Measurements from ENCODE around the gene B3GNT3. TPM values are rescaled to one million over a fixed set of nuclear protein-coding genes. Genes with fewer than 3 reads are reported as not detected.

B3GNT3 gene
- total and polyA plus RNA-seq, 9 of the 15 experiments (the other 6 are each of a cell fraction or from before 2014, with no cell fraction given) = 0.06 to 0.11 (median 0.07) TPM; not detected in 6

DNA sequence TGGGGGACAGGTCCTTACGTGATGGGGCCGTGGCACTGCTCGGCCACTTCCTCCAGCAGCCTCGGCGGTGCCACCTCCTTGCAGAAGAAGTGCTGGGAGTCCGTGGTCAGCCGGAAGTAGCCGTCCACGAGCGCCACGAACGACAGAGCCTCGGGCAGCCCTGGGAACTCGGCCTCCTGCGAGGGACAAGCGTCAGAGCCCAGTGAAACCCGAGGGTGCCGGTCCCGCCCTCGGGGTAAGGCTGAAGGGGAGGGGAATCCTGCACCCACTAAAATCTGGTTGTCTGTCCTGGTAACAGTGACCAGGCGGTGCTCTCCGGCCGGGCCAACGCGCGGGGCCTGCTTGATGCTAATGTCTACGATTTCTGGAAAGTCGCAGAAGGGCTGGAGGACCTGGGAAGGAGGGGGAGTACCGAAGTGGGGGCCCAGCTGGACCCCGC is 46.5 kb downstream of the B3GNT3 start:
- DNase-seq (ENCODE audit: extremely low read depth in 1 of 4, low spot score in 3 of 4) = no peak
- Histone ChIP-seq H4K20me1 (replicated peaks; ENCODE audit: control insufficient read depth, insufficient read depth, low read length) (no peaks in the 10 kb centered on the region), H3K9ac (ENCODE audit: insufficient read depth in 1 of 2, low read depth in 2 of 2, low read length in 2 of 2) (peak overlapping the region in 1 of 2 experiments; percentile 88; a peak in 3 of 4 replicates), H3K4me1 (replicated peaks in 1 of 2; ENCODE audit: control insufficient read depth in 2 of 2, insufficient read depth in 2 of 2, low read length in 2 of 2) (peaks cover 0 to 39% of the 10 kb centered on the region in 2 experiments; a peak in 3 of 5 replicates), H3K79me2 (ENCODE audit: control insufficient read depth, insufficient read depth, low read length) (peaks cover 10% of the 10 kb centered on the region; the same call in 2 of the 3 replicates), H3K9me3 (replicated peaks; ENCODE audit: control insufficient read depth, insufficient read depth, low read depth, low read length) (no peaks in the 10 kb centered on the region), H2AFZ (ENCODE audit: low read depth, low read length) (peak overlapping the region; percentile 96), H3K27ac (ENCODE audit: extremely low read depth, low read depth, low read length) (no peak overlapping the region), H3K36me3 (ENCODE audit: control insufficient read depth, insufficient read depth, low read length) (no peaks in the 10 kb centered on the region), H3K27me3 (ENCODE audit: control insufficient read depth in 2 of 2, insufficient read depth in 2 of 2, low read length in 2 of 2) (peaks cover 7 to 19% of the 10 kb centered on the region in 2 experiments; a peak in 3 of 5 replicates), H3K4me2 (ENCODE audit: insufficient read depth, low read length) (peak overlapping the region; percentile 84), H3K9me1 (ENCODE audit: control insufficient read depth, insufficient read depth, low read length) (peaks cover 4% of the 10 kb centered on the region), H3K4me3 (peak overlapping the region; percentile 58)
- POLR2A ChIA-PET = interaction anchor here (0.6 kb wide), 1 partner anchor 228 kb away, joined by 3 read pairs; no protein-coding TSS in a partner anchor
- ATAC-seq = peak; percentile 26
- BruUV-seq (replicated peaks) = no TSS peak
- CTCF ChIA-PET (ENCODE audit: low intra/inter-chr PET ratio) = no interaction called here
- intact Hi-C loops (cut with micrococcal nuclease) (no loop called here), in situ Hi-C loops (cut with MboI) (no loop called here)
- WGBS (ENCODE audit: insufficient coverage, low coverage, missing lambda C conversion rate) = 3% methylated on average over 29 of the region's 30 CpGs
- FAIRE-seq = peak; percentile 29
- 0 out of 2 replicates have a peak, but pooled peaks have one; percentile 7 for TF ChIP-seq SPI1 (IDR thresholded peaks at IDR 0.05; ENCODE audit: borderline replicate concordance, low read depth, low read length)
- TF ChIP-seq, protein P1, sequence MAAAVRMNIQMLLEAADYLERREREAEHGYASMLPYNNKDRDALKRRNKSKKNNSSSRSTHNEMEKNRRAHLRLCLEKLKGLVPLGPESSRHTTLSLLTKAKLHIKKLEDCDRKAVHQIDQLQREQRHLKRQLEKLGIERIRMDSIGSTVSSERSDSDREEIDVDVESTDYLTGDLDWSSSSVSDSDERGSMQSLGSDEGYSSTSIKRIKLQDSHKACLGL (CRISPR knock-in tag; IDR thresholded peaks at IDR 0.05; ENCODE audit: borderline replicate concordance, poor library complexity, severe bottlenecking) = no peak
- TF ChIP-seq, protein P2, sequence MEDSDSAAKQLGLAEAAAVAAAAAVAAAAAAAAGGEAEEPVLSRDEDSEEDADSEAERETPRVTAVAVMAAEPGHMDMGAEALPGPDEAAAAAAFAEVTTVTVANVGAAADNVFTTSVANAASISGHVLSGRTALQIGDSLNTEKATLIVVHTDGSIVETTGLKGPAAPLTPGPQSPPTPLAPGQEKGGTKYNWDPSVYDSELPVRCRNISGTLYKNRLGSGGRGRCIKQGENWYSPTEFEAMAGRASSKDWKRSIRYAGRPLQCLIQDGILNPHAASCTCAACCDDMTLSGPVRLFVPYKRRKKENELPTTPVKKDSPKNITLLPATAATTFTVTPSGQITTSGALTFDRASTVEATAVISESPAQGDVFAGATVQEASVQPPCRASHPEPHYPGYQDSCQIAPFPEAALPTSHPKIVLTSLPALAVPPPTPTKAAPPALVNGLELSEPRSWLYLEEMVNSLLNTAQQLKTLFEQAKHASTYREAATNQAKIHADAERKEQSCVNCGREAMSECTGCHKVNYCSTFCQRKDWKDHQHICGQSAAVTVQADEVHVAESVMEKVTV (CRISPR knock-in tag; IDR thresholded peaks at IDR 0.05) = no peak
- TF ChIP-seq, protein P3, sequence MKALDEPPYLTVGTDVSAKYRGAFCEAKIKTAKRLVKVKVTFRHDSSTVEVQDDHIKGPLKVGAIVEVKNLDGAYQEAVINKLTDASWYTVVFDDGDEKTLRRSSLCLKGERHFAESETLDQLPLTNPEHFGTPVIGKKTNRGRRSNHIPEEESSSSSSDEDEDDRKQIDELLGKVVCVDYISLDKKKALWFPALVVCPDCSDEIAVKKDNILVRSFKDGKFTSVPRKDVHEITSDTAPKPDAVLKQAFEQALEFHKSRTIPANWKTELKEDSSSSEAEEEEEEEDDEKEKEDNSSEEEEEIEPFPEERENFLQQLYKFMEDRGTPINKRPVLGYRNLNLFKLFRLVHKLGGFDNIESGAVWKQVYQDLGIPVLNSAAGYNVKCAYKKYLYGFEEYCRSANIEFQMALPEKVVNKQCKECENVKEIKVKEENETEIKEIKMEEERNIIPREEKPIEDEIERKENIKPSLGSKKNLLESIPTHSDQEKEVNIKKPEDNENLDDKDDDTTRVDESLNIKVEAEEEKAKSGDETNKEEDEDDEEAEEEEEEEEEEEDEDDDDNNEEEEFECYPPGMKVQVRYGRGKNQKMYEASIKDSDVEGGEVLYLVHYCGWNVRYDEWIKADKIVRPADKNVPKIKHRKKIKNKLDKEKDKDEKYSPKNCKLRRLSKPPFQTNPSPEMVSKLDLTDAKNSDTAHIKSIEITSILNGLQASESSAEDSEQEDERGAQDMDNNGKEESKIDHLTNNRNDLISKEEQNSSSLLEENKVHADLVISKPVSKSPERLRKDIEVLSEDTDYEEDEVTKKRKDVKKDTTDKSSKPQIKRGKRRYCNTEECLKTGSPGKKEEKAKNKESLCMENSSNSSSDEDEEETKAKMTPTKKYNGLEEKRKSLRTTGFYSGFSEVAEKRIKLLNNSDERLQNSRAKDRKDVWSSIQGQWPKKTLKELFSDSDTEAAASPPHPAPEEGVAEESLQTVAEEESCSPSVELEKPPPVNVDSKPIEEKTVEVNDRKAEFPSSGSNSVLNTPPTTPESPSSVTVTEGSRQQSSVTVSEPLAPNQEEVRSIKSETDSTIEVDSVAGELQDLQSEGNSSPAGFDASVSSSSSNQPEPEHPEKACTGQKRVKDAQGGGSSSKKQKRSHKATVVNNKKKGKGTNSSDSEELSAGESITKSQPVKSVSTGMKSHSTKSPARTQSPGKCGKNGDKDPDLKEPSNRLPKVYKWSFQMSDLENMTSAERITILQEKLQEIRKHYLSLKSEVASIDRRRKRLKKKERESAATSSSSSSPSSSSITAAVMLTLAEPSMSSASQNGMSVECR (CRISPR knock-in tag; IDR thresholded peaks at IDR 0.05) = peak; percentile 56; the same call in 1 of the 2 replicates
- 0 out of 4 replicates have a peak, but pooled peaks of 1 of the 2 experiments have one; percentile 22 for TF ChIP-seq SIN3A (IDR thresholded peaks at IDR 0.05; ENCODE audit: borderline replicate concordance in 2 of 2, control insufficient read depth in 1 of 2, low read depth in 2 of 2, low read length in 2 of 2)
- TF ChIP-seq, protein P4, sequence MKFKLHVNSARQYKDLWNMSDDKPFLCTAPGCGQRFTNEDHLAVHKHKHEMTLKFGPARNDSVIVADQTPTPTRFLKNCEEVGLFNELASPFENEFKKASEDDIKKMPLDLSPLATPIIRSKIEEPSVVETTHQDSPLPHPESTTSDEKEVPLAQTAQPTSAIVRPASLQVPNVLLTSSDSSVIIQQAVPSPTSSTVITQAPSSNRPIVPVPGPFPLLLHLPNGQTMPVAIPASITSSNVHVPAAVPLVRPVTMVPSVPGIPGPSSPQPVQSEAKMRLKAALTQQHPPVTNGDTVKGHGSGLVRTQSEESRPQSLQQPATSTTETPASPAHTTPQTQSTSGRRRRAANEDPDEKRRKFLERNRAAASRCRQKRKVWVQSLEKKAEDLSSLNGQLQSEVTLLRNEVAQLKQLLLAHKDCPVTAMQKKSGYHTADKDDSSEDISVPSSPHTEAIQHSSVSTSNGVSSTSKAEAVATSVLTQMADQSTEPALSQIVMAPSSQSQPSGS (CRISPR knock-in tag; IDR thresholded peaks at IDR 0.05) = no peak
- TF ChIP-seq ZNF184 (CRISPR knock-in tag; IDR thresholded peaks at IDR 0.05) = no peak
- no peak for TF ChIP-seq DIDO1 (tag; IDR thresholded peaks at IDR 0.05; ENCODE audit: low read depth)
- TF ChIP-seq, protein P5, sequence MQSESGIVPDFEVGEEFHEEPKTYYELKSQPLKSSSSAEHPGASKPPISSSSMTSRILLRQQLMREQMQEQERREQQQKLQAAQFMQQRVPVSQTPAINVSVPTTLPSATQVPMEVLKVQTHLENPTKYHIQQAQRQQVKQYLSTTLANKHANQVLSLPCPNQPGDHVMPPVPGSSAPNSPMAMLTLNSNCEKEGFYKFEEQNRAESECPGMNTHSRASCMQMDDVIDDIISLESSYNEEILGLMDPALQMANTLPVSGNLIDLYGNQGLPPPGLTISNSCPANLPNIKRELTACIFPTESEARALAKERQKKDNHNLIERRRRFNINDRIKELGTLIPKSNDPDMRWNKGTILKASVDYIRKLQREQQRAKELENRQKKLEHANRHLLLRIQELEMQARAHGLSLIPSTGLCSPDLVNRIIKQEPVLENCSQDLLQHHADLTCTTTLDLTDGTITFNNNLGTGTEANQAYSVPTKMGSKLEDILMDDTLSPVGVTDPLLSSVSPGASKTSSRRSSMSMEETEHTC (IDR thresholded peaks at IDR 0.05) = no peak
- no peak for TF ChIP-seq POLR2B (IDR thresholded peaks at IDR 0.05; ENCODE audit: low read depth, partially characterized antibody)
- no peak for TF ChIP-seq PYGO2 (tag; IDR thresholded peaks at IDR 0.05)

Measured in K562 (cell line).